Prostate gland (tissue), 2 donors: ENCODE results near the gene FAM13B.
"Not testable (repeated sequence)": the region's sequence is repeated elsewhere in the genome, so short reads cannot be mapped to it uniquely, and the experiment has no call there.

Experiments
- CTCF ChIP-seq, 4 experiments: fragments of 200-600 bp in 2 of 4; fragments of 450-650 bp in 2 of 4; sonication (generic) in 2 of 4; IDR thresholded peaks; 1 replicate in 3 of 4; 2 replicates in 1 of 4; pipeline ENCODE4 v1.5.1; 2016 to 2019; ENCODE audit warnings: antibody characterized with exemption in 4 of 4, mild to moderate bottlenecking in 2 of 4, moderate library complexity in 2 of 4
- POLR2A ChIP-seq: fragments of 450-650 bp; IDR thresholded peaks from one replicate; pipeline ENCODE4 v1.6.1; 2016; ENCODE audit warnings: antibody characterized with exemption, mild to moderate bottlenecking
- POLR2AphosphoS5 ChIP-seq: sonication (generic); formaldehyde crosslinking; IDR thresholded peaks from one replicate; pipeline ENCODE4 v1.6.1; 2017; ENCODE audit warnings: antibody characterized with exemption

DNA sequence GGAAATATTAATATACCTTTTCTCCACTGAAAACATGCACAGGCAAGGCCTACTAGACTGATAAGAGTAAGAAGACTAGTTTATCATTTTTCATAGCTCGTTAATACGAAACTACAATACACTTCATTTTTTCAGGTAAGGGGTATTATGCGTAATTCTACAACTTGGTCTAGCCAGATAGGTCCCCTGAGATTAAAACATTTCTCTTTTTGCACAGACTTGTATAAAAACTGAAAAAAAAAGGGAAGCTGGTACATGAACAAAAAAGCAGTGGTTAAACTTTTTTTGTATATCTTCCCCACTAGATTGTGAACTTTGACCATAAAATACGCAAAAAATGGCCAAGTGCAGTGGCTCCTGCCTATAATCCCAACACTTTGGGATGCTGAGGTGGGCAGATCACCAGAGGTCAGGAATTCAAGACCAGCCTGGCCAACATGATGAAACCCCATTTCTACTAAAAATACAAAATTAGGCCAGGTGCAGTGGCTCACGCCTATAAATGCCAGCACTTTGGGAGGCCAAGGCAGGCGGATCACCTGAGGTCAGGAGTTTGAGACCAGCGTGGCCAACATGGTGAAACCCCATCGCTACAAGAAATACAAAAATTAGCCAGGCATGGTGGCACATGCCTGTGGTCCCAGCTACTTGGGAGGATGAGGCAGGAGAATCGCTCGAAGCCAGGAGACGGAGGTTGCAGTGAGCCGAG, 4.5 kb downstream of the FAM13B start:
- TF ChIP-seq CTCF (IDR thresholded peaks at IDR 0.05); POLR2AphosphoS5; POLR2A: not testable (repeated sequence)
